WTC11 (cell line): Measurements from ENCODE around the gene MARK2.

ENCODE experiments used
- ATF6 ChIP-seq: sonication (generic); formaldehyde crosslinking; IDR thresholded peaks from 2 replicates; pipeline ENCODE4 v1.8.1; 2023; ENCODE audit warnings: mild to moderate bottlenecking, missing genetic modification reagents
- CREM ChIP-seq: sonication (generic); formaldehyde crosslinking; IDR thresholded peaks from 2 replicates; pipeline ENCODE4 v1.8.1; 2022; ENCODE audit warnings: mild to moderate bottlenecking, missing genetic modification reagents, moderate library complexity
- CTCF ChIP-seq: fragments of 200-600 bp; IDR thresholded peaks from 2 replicates; pipeline ENCODE4 v1.8.0; 2022; ENCODE audit warnings: antibody characterized with exemption
- FOXJ3 ChIP-seq: sonication (generic); formaldehyde crosslinking; IDR thresholded peaks from 2 replicates; pipeline ENCODE4 v1.9.0; 2021; ENCODE audit warnings: missing genetic modification reagents, mild to moderate bottlenecking, borderline replicate concordance
- ZNF121 ChIP-seq: sonication (generic); formaldehyde crosslinking; IDR thresholded peaks from 2 replicates; pipeline ENCODE4 v1.8.0; 2023; ENCODE audit warnings: missing genetic modification reagents
- ZNF423 ChIP-seq: fragments of 250-450 bp; sonication (Bioruptor Pico); IDR thresholded peaks from 2 replicates; pipeline ENCODE4 v2.1.2; 2022; ENCODE audit warnings: mild to moderate bottlenecking, moderate library complexity

- TF ChIP-seq CTCF (no peak), ATF6 (CRISPR knock-in tag) (no peak), ZNF121 (CRISPR knock-in tag) (no peak), ZNF423 (no peak; the same call in 1 of the 2 replicates), FOXJ3 (CRISPR knock-in tag) (no peak; the same call in 1 of the 2 replicates), CREM (CRISPR knock-in tag) (no peak)
These were observed 80.6 kb downstream of the MARK2 start for GRCh38 chr11:63919267-63920125.
